MM.1S (cell line): Measurements from ENCODE around the gene PHETA1.

Experiments used
- CTCF ChIP-seq: fragments of 300-600 bp; sonication (generic); IDR thresholded peaks from 2 replicates; pipeline ENCODE4 v1.5.1; 2016; ENCODE audit warnings: antibody characterized with exemption, low read length, mixed read lengths
- EZH2 ChIP-seq: fragments of 300-600 bp; sonication (generic); optimal IDR thresholded peaks from 2 replicates; pipeline ENCODE3; 2017; ENCODE audit warnings: low read depth, mild to moderate bottlenecking, antibody characterized with exemption, low read length, mixed read lengths

- no peak for TF ChIP-seq CTCF
- no peak for TF ChIP-seq EZH2
Measured at GRCh38 chr12:111352296-111352993, 16.4 kb downstream of the PHETA1 start.
